ENCODE data around the gene ALAS1. TPM values are rescaled to one million over a fixed set of nuclear protein-coding genes. Genes with fewer than 3 reads are reported as not detected.
A peak's percentile ranks its signal among the peaks of the same experiment; 100 is the strongest.

The ALAS1 gene
- total RNA-seq, 1 experiment from 2014 or later = 37.4 TPM

DNA sequence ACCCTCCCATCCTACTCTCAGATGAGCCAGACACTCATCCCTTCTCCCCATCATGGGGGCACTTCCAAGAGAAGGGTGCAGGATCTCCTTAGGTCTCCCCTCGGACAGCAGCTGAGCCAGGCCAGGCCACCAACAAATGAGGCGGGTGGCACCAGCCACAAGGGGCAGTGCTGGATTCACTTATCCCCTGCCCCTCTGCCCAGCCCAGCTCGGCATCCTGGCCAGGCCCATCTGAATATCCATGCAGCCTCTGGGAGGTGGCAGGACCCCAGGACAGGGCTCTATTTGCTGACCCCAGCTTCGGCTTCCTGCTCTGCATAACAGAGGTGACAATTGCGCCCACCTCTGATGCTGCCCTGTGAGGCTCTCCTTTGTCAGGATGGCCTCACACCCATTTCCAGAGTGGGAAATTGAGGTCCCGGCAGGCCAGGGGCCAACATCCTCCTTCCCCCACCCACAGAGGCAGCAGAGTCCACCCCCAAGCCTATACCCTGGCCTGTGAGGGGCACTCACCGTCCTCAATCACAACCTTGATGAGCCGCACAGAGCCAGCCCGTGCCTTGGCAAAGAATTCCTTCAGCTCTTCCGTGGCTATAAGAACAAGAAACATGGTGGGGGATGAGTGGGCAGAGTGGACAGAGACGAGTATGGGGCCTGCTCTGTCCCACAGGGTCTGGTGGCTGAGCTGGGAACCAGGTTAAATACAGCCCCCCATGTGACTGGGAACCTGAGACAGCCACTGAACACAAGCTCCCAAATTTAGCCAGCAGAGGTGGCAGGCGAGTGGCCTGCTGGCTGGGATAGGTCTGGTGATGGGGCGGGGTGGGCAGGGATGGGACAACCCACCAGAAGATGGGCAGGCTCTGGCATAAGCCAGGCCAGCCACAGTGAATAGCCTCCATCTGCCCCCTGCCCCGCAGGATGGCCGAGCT is 36.8 kb downstream of the ALAS1 start:
- DNase-seq (ENCODE audit: low spot score) = no peak

DNA sequence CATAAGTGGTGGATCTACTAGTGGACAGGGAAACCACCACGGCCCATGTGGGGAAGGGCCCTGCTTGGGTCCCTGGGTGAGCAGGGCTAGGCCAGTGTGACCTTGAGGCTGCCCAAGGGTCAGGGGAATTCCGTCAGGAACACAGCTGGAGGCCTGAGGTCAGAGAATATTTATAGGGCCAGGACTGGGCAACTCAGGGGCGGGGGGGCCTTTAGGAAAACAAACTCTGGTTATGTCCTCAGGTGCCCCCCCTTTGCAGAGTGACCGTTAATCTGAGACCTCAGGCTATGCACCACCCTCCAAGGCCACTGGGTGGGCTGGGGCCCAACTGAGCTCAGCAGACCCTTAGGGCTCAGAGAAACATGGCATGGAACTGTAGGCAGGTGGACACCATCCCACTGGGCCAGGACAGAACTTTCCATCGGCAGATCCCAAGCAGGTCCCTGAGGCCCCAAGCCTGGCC is 38.5 kb downstream of the ALAS1 start:
- no peak for DNase-seq (ENCODE audit: low spot score)

DNA sequence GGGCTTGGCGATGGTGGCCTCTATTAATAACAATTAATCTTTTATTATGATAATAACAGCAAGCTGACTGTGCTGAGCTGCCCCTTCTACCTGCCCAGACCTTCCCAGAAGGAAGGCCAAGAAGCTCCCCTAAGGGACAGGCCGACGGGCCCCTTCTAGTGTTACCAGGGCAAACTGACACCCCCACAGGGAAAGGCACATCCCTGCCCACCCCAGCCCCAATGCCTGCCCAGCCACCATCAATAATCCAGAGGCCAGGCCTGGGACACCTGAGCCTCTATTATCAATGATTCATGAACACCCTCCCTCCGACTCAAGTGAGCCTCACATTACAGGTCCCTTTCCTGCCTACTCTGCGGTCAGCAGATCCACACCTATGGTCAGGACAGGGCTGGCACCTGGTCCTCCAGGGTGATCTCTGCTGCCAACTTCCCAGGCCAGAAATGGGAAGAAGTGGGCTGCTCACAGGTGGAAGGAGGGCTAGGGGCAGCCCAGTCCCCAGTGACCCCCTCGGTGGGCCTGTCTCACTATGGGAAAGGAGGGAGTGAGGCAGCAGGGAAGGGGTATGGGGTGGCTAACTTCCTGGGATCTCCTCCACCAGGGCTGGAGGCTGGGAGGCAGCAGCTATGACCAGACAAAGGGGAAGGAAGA is 39.2 kb downstream of the ALAS1 start:
- no peak for DNase-seq (ENCODE audit: low spot score)

DNA sequence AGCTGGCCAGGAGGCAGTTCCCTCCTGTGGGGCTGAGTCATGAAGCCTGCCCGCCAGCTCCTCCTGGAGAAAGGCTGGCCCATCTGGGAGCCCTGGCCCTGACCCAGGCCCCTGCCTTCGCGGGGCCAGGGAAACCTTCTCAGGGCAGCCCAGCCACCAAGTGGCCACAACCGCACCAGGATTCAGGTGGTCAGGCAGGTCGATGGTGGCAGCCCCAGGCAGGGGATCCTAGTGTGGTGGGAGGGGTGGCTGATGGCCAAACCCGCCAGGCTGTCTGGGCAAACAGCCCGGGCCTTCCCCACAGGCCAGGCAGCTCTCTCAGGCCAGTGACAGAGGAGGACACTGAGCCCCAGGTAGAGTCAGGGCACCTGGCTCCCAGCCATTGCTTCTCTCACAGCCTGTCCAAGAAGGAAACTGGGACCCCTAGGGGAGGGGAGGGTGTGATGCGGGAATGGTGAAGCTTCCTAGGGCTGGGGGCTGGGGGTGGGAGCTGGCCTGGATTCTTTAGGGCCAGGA is 39.8 kb downstream of the ALAS1 start:
- peak; percentile 75 for DNase-seq (ENCODE audit: low spot score)

DNA sequence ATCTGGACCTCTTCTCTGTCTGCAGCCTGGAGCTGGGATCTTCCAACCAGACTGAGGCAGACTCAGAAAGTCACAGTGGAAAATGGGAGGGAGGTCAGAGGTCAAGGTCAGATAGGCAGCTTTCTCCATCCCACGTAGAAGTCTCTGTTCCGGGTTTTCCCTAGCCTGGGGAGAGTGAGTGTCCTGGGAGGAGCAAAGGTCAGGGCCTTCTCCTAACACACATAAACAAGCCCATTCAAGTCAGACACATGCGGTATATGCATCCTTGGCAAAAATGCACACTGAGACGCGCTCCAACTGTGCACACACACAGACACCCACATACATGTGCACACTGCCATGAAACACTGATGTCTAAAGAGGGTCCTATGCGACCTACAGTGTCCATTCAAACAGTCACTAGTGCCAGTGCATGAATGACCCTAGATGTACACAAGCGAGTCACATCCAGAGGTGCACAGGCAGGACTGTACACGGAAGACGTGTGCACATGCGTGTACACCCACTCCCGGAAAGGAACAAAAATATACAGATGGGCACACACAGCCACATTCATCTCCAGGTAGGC is 40.3 kb downstream of the ALAS1 start:
- no peak for DNase-seq (ENCODE audit: low spot score)

DNA sequence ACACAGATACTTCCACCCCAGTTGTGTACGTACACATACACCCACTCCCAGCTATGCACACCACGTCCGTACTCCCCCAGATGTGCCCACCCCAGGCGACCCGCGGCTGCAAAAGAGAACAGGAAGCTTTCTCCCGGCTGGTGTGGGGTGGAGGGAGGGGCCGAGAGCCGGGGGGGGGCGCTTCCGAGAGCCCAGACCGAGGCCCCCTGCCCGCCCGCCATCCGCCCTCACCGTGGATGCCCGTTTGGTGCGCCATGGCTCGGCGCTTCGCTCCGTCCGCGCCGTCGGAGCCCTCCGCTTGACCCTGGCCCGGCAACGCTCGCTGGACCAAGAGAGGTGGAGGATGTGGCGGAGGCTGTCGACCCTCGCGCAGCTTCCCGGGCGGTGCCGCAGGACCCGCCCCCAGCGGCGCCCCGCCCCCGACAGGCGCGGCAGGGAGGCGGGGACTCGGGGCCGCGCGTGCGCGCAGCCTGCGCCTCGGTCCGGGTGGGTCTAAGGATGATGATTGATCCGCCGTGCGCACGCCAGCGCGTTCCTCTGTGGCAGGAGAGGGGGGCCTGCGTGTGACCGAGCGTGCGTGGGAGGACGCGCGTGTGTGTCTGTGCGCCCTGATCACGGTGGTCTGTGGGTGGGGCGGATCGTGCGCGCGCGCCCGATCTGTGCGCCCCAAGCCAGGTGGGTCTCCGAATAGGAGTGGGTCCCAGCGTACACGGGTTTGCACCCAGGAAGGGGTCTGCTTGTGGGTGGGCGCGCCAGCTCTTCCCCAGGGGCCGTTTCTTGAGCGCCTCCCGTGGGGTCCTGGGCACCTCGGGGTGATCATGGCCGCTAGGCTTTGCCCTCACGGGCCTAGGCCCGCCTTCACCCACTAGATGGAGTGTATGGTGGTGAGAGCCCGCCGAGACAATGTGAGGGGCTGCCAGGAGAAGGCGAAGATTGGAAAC is 41.1 kb downstream of the ALAS1 start, which contains the start of gene TWF2:
Gene TWF2, minus strand, starts transcription at position 398 of the 941 bp plus-strand sequence. Its CDS starts 142 bp downstream, at position 256.
- peak; percentile 30 for DNase-seq (ENCODE audit: low spot score)

DNA sequence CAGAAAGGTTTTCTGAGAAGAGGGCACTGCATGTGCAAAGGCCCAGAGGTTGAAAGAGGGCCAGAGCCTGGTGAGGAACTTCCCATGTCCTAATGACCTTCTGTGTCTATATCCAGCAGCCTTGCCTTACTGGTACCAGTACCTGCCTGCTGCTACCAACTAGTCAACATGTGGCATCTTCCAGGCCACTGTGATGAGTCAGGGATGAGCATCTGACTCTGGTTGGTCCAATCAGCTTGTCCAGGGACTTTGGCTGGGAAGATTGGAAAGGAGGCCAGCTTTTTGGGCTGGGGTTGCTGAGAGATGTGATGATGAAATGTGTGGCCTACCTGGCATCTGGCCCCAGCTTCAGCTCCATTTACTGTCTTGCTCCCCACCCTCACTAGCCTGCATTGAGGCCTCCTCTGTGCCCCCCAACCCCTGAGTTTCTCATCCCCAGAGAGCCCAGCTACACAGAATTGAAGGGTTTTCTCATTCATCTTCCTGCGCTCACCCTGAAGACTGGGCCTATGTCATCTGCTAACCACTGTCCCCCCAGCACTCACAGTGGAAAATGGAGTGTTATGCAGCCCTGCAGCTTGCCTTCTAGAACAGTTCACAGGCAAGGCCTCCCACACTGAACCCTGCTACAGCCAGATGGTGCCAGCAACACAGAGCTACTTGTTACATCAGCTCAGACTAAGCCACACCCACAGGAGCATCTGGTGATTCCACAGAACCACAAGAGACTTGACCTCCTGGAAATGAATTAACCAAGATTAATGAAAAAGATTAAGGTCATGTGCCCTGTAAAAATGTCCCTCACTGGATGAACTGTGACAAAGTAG is 42.3 kb downstream of the ALAS1 start:
- peak; percentile 85 for DNase-seq (ENCODE audit: low spot score)

DNA sequence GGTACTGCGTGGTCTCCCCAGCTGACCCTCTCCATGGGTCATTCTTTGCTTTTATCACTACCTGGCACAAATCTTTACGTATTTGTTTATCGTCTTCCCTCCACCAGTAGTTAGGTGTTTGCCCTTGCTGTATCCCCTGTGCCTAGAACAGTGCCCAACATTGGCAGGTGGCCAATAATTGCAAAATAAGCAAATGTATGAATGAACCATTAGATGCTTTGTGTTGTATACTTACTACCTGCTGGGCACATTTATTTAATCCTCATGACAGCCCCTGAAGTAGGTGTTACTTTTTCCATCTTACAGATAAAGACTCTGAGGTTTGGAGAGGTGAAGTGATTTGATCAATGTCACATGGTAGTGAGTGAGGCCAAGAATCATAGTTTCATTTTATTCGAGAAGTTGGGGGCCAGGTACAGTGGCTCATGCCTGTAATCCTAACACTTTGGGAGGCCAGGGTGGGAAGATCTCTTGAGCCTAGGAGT is 43.0 kb downstream of the ALAS1 start:
- no peak for DNase-seq (ENCODE audit: low spot score)

DNA sequence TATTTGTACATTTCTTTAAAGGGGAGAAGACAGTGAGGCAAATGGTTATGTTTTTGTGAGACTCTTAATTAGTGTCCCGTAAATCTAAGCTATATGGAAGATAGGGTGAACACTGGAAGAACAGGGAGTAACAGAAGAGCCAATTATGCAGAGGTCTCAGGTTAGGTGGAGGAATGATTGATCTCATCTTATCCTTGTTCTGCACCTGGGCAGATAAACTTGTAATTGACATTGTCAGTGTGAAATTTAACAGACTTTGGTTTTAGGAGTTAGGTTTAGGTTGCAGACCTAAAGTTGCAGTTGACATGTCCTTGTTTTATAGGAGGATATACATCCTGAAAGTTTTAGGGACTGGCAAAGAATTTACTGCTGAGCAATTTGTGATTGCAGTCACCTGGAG is 44.1 kb downstream of the ALAS1 start:
- no peak for DNase-seq (ENCODE audit: low spot score)

DNA sequence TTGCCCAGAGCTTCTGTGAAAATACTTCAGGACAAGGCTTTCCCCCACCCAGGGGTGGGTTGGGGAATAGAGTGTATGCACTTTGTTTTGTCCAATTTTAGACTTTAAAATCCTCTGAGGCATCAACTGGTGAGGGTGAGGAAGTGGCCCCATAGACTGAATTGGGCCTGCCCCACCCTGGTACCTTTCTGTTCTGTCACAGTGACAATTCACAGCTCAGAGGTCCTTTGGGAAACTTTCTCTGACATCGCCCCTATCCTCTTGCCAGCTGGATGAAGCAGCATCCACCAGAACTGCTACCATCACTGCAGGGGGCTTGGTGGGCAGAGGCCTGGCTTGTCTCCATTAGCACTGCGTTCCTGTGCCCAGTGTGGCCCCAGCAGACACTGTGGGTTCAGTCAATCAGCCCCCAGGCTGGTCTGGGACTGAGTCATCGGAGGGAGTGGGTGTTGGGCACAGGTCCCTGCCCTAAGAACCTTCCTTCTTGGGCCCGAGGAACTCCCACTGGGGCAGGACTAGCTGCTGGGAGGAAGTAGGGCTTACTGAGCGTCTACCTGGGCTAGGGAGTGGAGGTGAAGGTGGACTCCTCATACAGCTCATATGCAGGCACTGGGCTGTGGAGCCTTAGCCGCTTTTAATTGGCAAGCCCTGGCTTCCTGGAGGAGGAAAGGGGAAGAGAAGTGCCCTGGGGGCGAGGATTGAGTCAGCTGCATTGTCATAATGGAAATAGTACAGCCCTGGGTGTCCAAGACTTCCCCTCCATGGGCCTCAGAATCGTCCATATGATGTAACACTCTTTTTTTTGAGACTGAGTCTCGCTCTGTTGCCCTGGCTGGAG is 46.0 kb downstream of the ALAS1 start:
- DNase-seq (ENCODE audit: low spot score) = no peak

DNA sequence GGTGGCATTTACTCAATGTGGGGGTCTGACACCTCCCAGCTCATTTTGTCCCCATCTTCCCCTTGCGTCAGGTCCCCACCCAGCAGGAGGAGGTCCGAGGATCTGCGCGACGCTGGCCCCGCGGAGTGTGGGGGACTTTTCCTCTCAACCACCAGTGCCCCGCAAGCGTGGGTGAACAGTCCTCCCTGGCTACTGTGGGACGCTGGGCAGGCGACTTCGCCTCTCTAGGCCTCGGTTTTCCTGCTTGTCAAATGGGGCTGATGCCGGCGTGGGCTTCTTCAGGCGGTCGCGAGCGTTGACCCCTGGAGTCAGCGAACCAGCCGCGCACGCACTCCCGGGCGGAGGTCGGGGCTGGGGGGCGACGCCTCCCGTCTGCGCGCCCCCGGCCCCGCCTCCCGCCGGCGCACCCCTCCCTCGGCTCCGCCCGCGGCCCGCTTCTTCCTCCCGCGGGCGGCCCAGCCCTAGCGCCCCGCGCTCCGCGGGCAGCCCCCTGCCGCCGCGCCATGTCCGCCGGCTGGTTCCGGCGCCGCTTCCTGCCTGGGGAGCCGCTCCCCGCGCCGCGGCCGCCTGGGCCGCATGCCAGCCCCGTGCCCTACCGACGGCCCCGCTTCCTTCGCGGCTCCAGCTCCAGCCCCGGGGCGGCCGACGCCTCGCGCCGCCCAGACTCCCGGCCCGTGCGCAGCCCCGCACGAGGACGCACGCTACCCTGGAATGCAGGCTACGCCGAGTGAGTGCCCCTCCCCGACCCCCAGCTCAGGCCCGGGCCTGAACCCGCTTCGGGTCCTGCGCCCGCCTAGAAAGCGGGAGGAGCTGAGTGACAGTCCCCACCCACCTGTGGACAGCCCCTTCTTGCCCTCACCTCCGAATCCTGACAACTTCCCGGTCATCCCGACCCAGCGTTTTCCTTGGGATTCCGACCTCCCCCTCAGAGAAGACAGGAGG is 47.6 kb downstream of the ALAS1 start, which contains the start of gene PPM1M:
Gene PPM1M, plus strand, starts transcription at position 438 of the 942 bp plus-strand sequence. Its CDS starts 66 bp downstream, at position 504.
- DNase-seq (ENCODE audit: low spot score) = no peak

DNA sequence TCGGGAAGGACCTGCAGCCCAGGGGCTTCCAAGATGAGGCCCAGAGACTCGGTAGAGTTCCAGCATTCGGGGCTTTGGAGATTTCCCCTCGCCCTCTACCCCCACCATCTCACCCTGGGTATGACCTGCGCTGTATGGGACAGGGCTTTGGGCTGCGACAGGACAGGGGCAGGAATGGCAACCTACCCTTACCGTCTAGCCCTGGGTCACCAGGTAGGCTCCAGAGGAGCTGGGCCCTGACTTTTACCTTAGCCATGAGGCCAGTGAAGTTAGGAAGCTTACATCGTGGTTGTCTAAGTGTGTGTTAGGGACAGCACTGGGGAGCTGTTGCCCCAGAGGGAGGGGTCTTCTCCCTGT is 48.3 kb downstream of the ALAS1 start:
- DNase-seq (ENCODE audit: low spot score) = no peak

DNA sequence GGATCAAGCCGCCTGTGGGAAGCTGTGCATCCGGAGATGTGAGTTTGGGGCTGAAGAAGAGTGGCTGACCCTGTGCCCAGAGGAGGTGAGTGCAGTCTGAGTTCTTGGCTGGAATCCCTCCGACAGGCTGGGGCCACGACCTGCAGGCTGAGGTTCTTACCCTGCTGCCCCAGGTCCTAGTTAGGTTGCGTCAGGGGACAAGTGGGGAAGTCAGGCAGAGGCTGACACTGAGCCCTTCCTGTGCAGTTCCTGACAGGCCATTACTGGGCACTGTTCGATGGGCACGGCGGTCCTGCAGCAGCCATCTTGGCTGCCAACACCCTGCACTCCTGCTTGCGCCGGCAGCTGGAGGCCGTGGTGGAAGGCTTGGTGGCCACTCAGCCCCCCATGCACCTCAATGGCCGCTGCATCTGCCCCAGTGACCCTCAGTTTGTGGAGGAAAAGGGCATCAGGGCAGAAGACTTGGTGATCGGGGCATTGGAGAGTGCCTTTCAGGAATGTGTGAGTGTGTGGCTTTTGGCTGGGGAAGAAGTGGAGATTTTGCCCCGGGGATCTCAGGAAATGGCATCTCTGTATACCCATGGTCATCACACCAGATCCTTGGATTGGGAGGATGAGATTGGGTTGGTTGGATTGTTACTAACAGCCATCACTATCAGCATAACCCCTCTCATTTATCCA is 48.9 kb downstream of the ALAS1 start:
- no peak for DNase-seq (ENCODE audit: low spot score)

DNA sequence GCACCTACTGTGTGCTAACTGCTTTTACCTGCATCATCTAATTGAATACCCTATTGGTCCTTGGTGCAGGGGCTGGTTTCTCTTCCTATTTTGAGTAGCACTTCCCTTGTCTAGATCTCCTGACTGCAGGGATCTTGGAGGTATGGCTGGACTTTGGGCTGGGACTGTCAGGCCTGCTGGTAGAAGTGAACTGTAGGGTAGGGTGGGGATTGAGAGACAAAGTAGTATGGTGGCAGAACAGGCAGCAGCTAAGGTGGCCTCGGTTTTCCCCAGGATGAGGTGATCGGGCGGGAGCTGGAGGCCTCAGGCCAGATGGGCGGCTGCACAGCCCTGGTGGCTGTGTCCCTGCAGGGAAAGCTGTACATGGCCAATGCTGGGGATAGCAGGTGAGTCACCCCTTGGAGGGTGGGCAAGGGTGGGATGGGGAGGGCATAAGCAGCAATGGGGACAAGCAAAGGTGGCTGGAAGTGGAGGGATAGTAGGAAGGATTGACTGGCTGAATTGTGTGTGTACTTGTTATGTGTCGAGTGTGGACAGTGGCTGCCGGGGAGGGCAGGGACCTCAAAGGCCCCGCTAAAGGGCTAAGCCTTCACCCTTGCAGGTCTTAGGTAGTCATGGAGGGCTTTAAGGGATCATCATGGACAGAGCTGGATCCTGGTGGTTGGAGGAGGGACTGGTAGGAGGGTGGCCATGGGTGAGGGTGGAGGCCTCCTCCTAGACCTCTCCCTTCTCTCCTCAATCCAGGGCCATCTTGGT is 49.6 kb downstream of the ALAS1 start:
- DNase-seq (ENCODE audit: low spot score) = no peak

DNA sequence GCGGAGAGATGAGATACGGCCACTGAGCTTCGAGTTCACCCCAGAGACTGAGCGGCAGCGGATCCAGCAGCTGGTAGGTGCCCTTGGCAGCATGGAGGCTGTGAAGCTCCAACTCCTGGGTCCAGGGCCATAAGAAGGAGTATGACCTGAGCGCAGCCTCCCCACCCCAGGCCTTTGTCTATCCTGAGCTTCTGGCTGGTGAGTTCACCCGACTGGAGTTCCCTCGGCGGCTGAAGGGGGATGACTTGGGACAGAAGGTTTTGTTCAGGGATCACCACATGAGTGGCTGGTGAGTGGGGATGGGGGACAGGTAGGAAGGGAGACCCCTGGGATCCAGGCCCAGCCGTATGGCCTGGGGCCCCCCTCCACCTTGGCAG is 50.2 kb downstream of the ALAS1 start:
- no peak for DNase-seq (ENCODE audit: low spot score)

DNA sequence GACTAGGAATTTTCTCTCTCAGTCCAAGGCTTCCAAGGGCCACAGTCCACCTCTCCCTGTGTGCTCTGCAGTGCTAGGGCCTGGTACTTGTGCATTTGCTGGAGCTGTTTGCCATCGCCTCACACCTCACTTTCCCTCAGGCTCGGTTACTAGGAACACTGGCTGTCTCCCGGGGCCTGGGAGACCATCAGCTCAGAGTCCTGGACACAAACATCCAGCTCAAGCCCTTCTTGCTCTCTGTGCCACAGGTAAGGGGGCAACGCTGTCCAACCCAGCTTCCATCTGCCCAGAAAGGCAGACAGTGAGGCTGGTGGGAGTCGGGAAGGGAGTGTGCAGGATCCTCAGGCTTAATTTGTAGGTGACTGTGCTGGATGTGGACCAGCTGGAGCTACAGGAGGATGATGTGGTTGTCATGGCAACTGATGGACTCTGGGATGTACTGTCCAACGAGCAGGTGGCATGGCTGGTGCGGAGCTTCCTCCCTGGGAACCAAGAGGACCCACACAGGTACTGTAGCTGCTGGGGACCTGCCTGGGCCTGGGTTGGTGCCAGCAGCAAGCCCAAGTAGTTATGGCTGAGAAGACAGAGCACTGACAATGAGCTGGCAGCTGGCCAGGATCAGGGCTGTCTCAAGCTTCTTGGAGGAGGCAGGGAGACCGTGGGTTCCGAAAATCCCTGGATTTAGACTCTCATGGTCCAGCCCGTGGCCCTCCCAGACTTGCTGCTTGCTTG is 51.0 kb downstream of the ALAS1 start:
- DNase-seq (ENCODE audit: low spot score) = no peak
